Esophagus squamous epithelium (tissue), 5 donors: ENCODE measurements around the gene SPN. TPM values are rescaled to one million over a fixed set of nuclear protein-coding genes. Genes with fewer than 3 reads are reported as not detected.
"Not testable (repeated sequence)": the region's sequence is repeated elsewhere in the genome, so short reads cannot be mapped to it uniquely, and the experiment has no call there.

Source experiments
- DNase-seq: peaks from one replicate; lab custom pipeline; 2025; lab: John Stamatoyannopoulos, UW
- H3K27ac ChIP-seq, 4 donors: fragments of 200-600 bp; sonication (generic); one replicate each; pipeline ENCODE4 v1.5.1; 2016 to 2019; ENCODE audit warnings: mild to moderate bottlenecking in 1 of 4
- H3K27me3 ChIP-seq, 4 donors: fragments of 200-600 bp; sonication (generic); 1 replicate in 3 of 4; 2 replicates in 1 of 4; pipeline versions ENCODE4 v1.5.1 to v1.6.0; 2017 to 2021; ENCODE audit warnings: antibody characterized with exemption in 1 of 4
- H3K36me3 ChIP-seq, 3 donors: fragments of 200-600 bp; sonication (generic); one replicate each; pipeline ENCODE4 v1.5.1; 2016 to 2019
- H3K4me1 ChIP-seq, 3 donors: fragments of 200-600 bp; sonication (generic); one replicate each; pipeline ENCODE4 v1.5.1; 2017 to 2019
- H3K4me3 ChIP-seq, 4 donors: fragments of 200-600 bp; sonication (generic); 1 replicate in 3 of 4; 2 replicates in 1 of 4; pipeline ENCODE4 v1.5.1; 2016 to 2019; ENCODE audit warnings: mild to moderate bottlenecking in 2 of 4, moderate library complexity in 1 of 4
- H3K9me3 ChIP-seq, 3 donors: fragments of 200-600 bp; sonication (generic); one replicate each; pipeline ENCODE4 v1.5.1; 2016 to 2019
- CTCF ChIP-seq, 6 experiments: fragments of 450-650 bp in 4 of 6; fragments of 200-600 bp in 2 of 6; sonication (generic) in 2 of 6; IDR thresholded peaks; one replicate each; pipeline ENCODE4 v1.5.1; 2016 to 2019; ENCODE audit warnings: antibody characterized with exemption in 6 of 6, mild to moderate bottlenecking in 4 of 6, moderate library complexity in 4 of 6
- POLR2A ChIP-seq, 4 donors: fragments of 450-650 bp; IDR thresholded peaks; one replicate each; pipeline ENCODE4 v1.6.1; 2017; ENCODE audit warnings: antibody characterized with exemption in 4 of 4, mild to moderate bottlenecking in 4 of 4, moderate library complexity in 3 of 4
- WGBS, 2 donors: methylation state at CpG; one replicate each; pipeline ENCODE4 v1.1.5; 2018; 5-methylcytosine and 5-hydroxymethylcytosine counted together
- intact Hi-C: fragments of 100-400 bp; cut with DNase I; formaldehyde crosslinking; loops from one replicate; pipeline ENCODE4 v1.15.0; 2022
- total RNA-seq, 4 donors: library from RNA; depleted of rRNA; stranded (reverse); fragments of >200 nt; gene quantifications; one replicate each; pipeline ENCODE4 v1.1.0, GENCODE V29; 2016
- donor health status: DM: yes; HTN: yes; CAD: no.

Gene SPN
- total RNA-seq, 4 donors from 2014 or later, result 1.3 to 4.2 (median 2.8) TPM

- WGBS, 2 donors, result 9 to 16% methylated on average over 13 of the region's 14 CpGs
- H3K4me3 ChIP-seq, result peak overlapping the region in 1 of 4 donors; percentile 30
These were observed 37.4 kb downstream of the SPN start for GRCh38 chr16:29700253-29700987.

GRCh38 chr16:29701214-29701555 is 38.1 kb downstream of the SPN start:
- no peak overlapping the region for H3K4me3 ChIP-seq
- DNase-seq, result no peak
- H3K9me3 ChIP-seq, result no peaks in the 10 kb centered on the region
- peaks cover 0 to 5% (median 0%) of the 10 kb centered on the region in 3 donors for H3K4me1 ChIP-seq
- TF ChIP-seq CTCF (IDR thresholded peaks at IDR 0.05), result no peak
- no peak for TF ChIP-seq POLR2A (IDR thresholded peaks at IDR 0.05)
- H3K36me3 ChIP-seq, result no peaks in the 10 kb centered on the region
- peaks cover 0 to 5% (median 0%) of the 10 kb centered on the region in 4 donors for H3K27me3 ChIP-seq
- no peak overlapping the region for H3K27ac ChIP-seq
- 75 to 80% methylated on average over 4 to 5 of the region's 5 CpGs for WGBS, 2 donors
- intact Hi-C loops, result no loop called here

More at GRCh38 chr16:29700253-29700987, 37.4 kb downstream of the SPN start:
- no peak overlapping the region for H3K27ac ChIP-seq
- intact Hi-C loops, result no loop called here
- H3K36me3 ChIP-seq, result no peaks in the 10 kb centered on the region
- peaks cover 0 to 5% (median 0%) of the 10 kb centered on the region in 3 donors for H3K4me1 ChIP-seq
- peak; percentile 76 to 97 (median 92) for TF ChIP-seq CTCF (IDR thresholded peaks at IDR 0.05)
- TF ChIP-seq POLR2A (IDR thresholded peaks at IDR 0.05), result no peak
- no peak for DNase-seq
- H3K9me3 ChIP-seq, result no peaks in the 10 kb centered on the region
- H3K27me3 ChIP-seq, result peaks cover 0 to 5% (median 0%) of the 10 kb centered on the region in 4 donors

GRCh38 chr16:29702269-29702668 is 39.2 kb downstream of the SPN start:
- no peak for TF ChIP-seq POLR2A (IDR thresholded peaks at IDR 0.05)
- Histone ChIP-seq H3K4me3 (no peak overlapping the region), H3K9me3 (no peaks in the 10 kb centered on the region), H3K27ac (peak overlapping the region in 1 of 4 donors; percentile 52), H3K4me1 (peaks cover 0 to 5% (median 0%) of the 10 kb centered on the region in 3 donors), H3K27me3 (peaks cover 0 to 5% (median 0%) of the 10 kb centered on the region in 4 donors), H3K36me3 (no peaks in the 10 kb centered on the region)
- intact Hi-C loops, result no loop called here
- DNase-seq, result no peak
- 56 to 64% methylated on average over 13 of the region's 13 CpGs for WGBS, 2 donors

- Histone ChIP-seq H3K9me3 (no peaks in the 10 kb centered on the region), H3K4me3 (no peak overlapping the region), H3K36me3 (no peaks in the 10 kb centered on the region), H3K4me1 (peaks cover 0 to 6% (median 0%) of the 10 kb centered on the region in 3 donors), H3K27me3 (peaks cover 0 to 5% (median 0%) of the 10 kb centered on the region in 4 donors), H3K27ac (no peak overlapping the region)
- DNase-seq, result no peak
- intact Hi-C loops, result no loop called here
- 56 to 59% methylated on average over 2 of the region's 2 CpGs for WGBS, 2 donors
- TF ChIP-seq CTCF (IDR thresholded peaks at IDR 0.05) (no peak), POLR2A (IDR thresholded peaks at IDR 0.05) (no peak)
These were observed 42.0 kb downstream of the SPN start for GRCh38 chr16:29705030-29705429.

GRCh38 chr16:29707160-29707559 is 44.1 kb downstream of the SPN start:
- H3K27me3 ChIP-seq, H3K4me3 ChIP-seq, H3K27ac ChIP-seq, H3K4me1 ChIP-seq, H3K36me3 ChIP-seq, H3K9me3 ChIP-seq, intact Hi-C loops, DNase-seq: not testable (repeated sequence)
- 100% methylated on average over 1 of the region's 1 CpG for WGBS, 2 donors

- intact Hi-C loops, result no loop called here
These were observed 46.0 kb downstream of the SPN start for GRCh38 chr16:29708917-29709600.

GRCh38 chr16:29709657-29710056 is 46.6 kb downstream of the SPN start:
- DNase-seq, H3K4me3 ChIP-seq, H3K27ac ChIP-seq, H3K4me1 ChIP-seq, intact Hi-C loops, H3K36me3 ChIP-seq, H3K9me3 ChIP-seq, H3K27me3 ChIP-seq: not testable (repeated sequence)
- WGBS, 2 donors, result 67 to 76% methylated on average over 5 to 6 of the region's 6 CpGs

More at GRCh38 chr16:29708917-29709600, 46.0 kb downstream of the SPN start:
- Histone ChIP-seq H3K4me1 (peaks cover 0 to 3% (median 0%) of the 10 kb centered on the region in 3 donors), H3K4me3 (no peak overlapping the region), H3K27ac (no peak overlapping the region), H3K9me3 (no peaks in the 10 kb centered on the region), H3K27me3 (no peaks in the 10 kb centered on the region), H3K36me3 (no peaks in the 10 kb centered on the region)
- DNase-seq, result no peak
- WGBS, 2 donors, result 71 to 75% methylated on average over 16 of the region's 16 CpGs
- TF ChIP-seq POLR2A (IDR thresholded peaks at IDR 0.05) (no peak), CTCF (IDR thresholded peaks at IDR 0.05) (no peak)
